Vagina (tissue), 2 donors: ENCODE measurements around the gene GCSAM. TPM values are rescaled to one million over a fixed set of nuclear protein-coding genes. Genes with fewer than 3 reads are reported as not detected.
A peak's percentile ranks its signal among the peaks of the same experiment; 100 is the strongest.

ENCODE experiments used
- DNase-seq, 2 donors: peaks; one replicate each; pipeline ENCODE4 v3.0.0-alpha.2; 2017; ENCODE audit errors: extremely low spot score in 2 of 2
- H3K27ac ChIP-seq: fragments of 200-600 bp; sonication (generic); one replicate; pipeline ENCODE4 v1.5.1; 2019
- H3K27me3 ChIP-seq: fragments of 200-600 bp; sonication (generic); one replicate; pipeline ENCODE4 v1.5.1; 2019
- H3K36me3 ChIP-seq, 2 donors: fragments of 200-600 bp; sonication (generic); one replicate each; pipeline ENCODE4 v1.5.1; 2017 to 2019
- H3K4me1 ChIP-seq: fragments of 200-600 bp; sonication (generic); one replicate; pipeline ENCODE4 v1.5.1; 2019
- H3K4me3 ChIP-seq, 2 donors: fragments of 200-600 bp; sonication (generic); 1 replicate in 1 of 2; 2 replicates in 1 of 2; pipeline ENCODE4 v1.5.1; 2016 to 2019
- H3K9me3 ChIP-seq: fragments of 200-600 bp; sonication (generic); one replicate; pipeline ENCODE4 v1.5.1; 2019
- CTCF ChIP-seq, 3 experiments: fragments of 450-650 bp in 2 of 3; fragments of 200-600 bp in 1 of 3; sonication (generic) in 1 of 3; IDR thresholded peaks; one replicate each; pipeline ENCODE4 v1.5.1; 2017 to 2019; ENCODE audit warnings: antibody characterized with exemption in 3 of 3, mild to moderate bottlenecking in 2 of 3, moderate library complexity in 2 of 3
- POLR2A ChIP-seq, 2 donors: fragments of 450-650 bp; IDR thresholded peaks; one replicate each; pipeline ENCODE4 v1.6.1; 2017; ENCODE audit warnings: antibody characterized with exemption in 2 of 2, mild to moderate bottlenecking in 2 of 2, moderate library complexity in 2 of 2
- POLR2AphosphoS5 ChIP-seq, 2 donors: sonication (generic); formaldehyde crosslinking; IDR thresholded peaks; one replicate each; pipeline ENCODE4 v1.9.0; 2017; ENCODE audit warnings: antibody characterized with exemption in 2 of 2, mild to moderate bottlenecking in 2 of 2, low read depth in 1 of 2; ENCODE audit not compliant: insufficient read depth in 1 of 2
- intact Hi-C: fragments of 100-400 bp; cut with DNase I; formaldehyde crosslinking; loops from one replicate; pipeline ENCODE4 v1.15.1; 2023
- total RNA-seq: library from RNA; depleted of rRNA; stranded (reverse); fragments of >200 nt; gene quantifications from one replicate; pipeline ENCODE4 v1.2.3, GENCODE V29; 2016

The GCSAM gene
- total RNA-seq, 1 donor from 2014 or later = 1.5 TPM

- Histone ChIP-seq H3K4me1 (no peaks in the 10 kb centered on the region), H3K27me3 (no peaks in the 10 kb centered on the region), H3K27ac (no peak overlapping the region), H3K9me3 (no peaks in the 10 kb centered on the region), H3K36me3 (no peaks in the 10 kb centered on the region), H3K4me3 (no peak overlapping the region)
- TF ChIP-seq POLR2A (IDR thresholded peaks at IDR 0.05) = no peak
- no peak for TF ChIP-seq POLR2AphosphoS5 (IDR thresholded peaks at IDR 0.05; ENCODE audit: insufficient read depth in 1 of 2, low read depth in 1 of 2)
- no peak for TF ChIP-seq CTCF (IDR thresholded peaks at IDR 0.05)
- intact Hi-C loops = no loop called here
- DNase-seq = no peak
Measured at GRCh38 chr3:112115806-112116383, 17.2 kb downstream of the GCSAM start.

GRCh38 chr3:112115161-112115739 is 17.8 kb downstream of the GCSAM start:
- H3K4me1 ChIP-seq = no peaks in the 10 kb centered on the region
- TF ChIP-seq CTCF (IDR thresholded peaks at IDR 0.05) (no peak), POLR2AphosphoS5 (IDR thresholded peaks at IDR 0.05; ENCODE audit: insufficient read depth in 1 of 2, low read depth in 1 of 2) (no peak), POLR2A (IDR thresholded peaks at IDR 0.05) (no peak)
- H3K27ac ChIP-seq = no peak overlapping the region
- no peaks in the 10 kb centered on the region for H3K27me3 ChIP-seq
- H3K4me3 ChIP-seq = no peak overlapping the region
- intact Hi-C loops = no loop called here
- no peaks in the 10 kb centered on the region for H3K36me3 ChIP-seq
- no peak for DNase-seq
- no peaks in the 10 kb centered on the region for H3K9me3 ChIP-seq

- no peak for TF ChIP-seq POLR2AphosphoS5 (IDR thresholded peaks at IDR 0.05; ENCODE audit: insufficient read depth in 1 of 2, low read depth in 1 of 2)
- no peak for TF ChIP-seq CTCF (IDR thresholded peaks at IDR 0.05)
- no peak for TF ChIP-seq POLR2A (IDR thresholded peaks at IDR 0.05)
- H3K27me3 ChIP-seq = no peaks in the 10 kb centered on the region
- no peak overlapping the region for H3K4me3 ChIP-seq
- no peaks in the 10 kb centered on the region for H3K9me3 ChIP-seq
- H3K36me3 ChIP-seq = no peaks in the 10 kb centered on the region
- no peaks in the 10 kb centered on the region for H3K4me1 ChIP-seq
- no peak overlapping the region for H3K27ac ChIP-seq
- no peak for DNase-seq
- intact Hi-C loops = no loop called here
Measured at GRCh38 chr3:112114576-112115160, 18.4 kb downstream of the GCSAM start.

GRCh38 chr3:112111785-112112402 is 21.2 kb downstream of the GCSAM start:
- H3K36me3 ChIP-seq = no peaks in the 10 kb centered on the region
- intact Hi-C loops = no loop called here

More at GRCh38 chr3:112111785-112112402, 21.2 kb downstream of the GCSAM start:
- peak in 2 of 3 experiments; percentile 26 to 33 for TF ChIP-seq CTCF (IDR thresholded peaks at IDR 0.05)
- TF ChIP-seq POLR2AphosphoS5 (IDR thresholded peaks at IDR 0.05; ENCODE audit: insufficient read depth in 1 of 2, low read depth in 1 of 2) = no peak
- TF ChIP-seq POLR2A (IDR thresholded peaks at IDR 0.05) = no peak
- Histone ChIP-seq H3K4me1 (no peaks in the 10 kb centered on the region), H3K27ac (no peak overlapping the region), H3K9me3 (no peaks in the 10 kb centered on the region), H3K27me3 (no peaks in the 10 kb centered on the region), H3K4me3 (no peak overlapping the region)
- no peak for DNase-seq
